Activated T-cell treated with anti-CD3 and anti-CD28 coated beads for 4 hours (primary cell): ENCODE data around the gene AP3M1.
"Not testable (repeated sequence)": the region's sequence is repeated elsewhere in the genome, so short reads cannot be mapped to it uniquely, and the experiment has no call there.

Experiments
- DNase-seq: peaks from one replicate; pipeline ENCODE4 v3.0.0-alpha.2; 2020

Gene AP3M1

GRCh38 chr10:74150204-74150989 lies at the start of gene AP3M1:
AP3M1 (minus strand) TSS chr10:74150828; CDS start chr10:74138379, 12,449 bp downstream.
- peak; percentile 66 for DNase-seq

DNA sequence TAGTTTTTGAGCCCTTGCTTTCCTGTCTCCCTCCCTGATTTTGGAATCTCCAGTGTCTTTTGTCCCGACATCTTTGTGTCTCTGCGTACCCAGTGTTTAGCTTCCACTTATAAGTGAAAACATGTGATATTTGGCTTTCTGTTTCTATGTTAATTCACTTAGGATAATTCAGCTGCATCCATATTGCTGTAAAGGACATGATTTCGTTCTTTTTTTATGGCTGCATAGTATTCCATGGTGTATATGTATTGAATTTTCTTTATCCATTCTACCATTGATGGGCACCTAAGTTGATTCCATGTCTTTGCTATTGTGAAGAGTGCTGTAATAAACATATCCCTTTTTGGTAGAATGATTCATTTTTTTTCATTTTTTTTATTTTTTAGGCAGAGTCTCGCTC lies 48.7 kb upstream of the AP3M1 start:
- no peak for DNase-seq

DNA sequence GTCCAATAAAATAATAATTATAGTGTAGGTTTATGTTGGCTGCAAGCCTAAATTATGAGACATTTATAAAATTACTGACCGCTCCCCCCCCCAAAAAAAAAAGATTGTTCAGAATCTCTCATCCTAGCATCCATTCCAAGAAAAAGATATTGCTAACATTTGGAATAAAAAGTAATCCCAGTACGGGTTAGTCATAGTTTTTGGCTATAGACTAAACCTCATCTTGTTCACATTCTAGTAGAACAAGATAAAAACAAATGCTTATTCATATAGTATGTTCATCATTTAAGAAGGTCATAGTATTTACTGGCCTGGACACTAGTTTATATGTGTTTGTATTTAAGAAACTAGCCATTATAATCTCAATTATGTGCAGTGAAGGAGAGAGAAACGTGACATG lies 44.4 kb upstream of the AP3M1 start:
- DNase-seq, result no peak

DNA sequence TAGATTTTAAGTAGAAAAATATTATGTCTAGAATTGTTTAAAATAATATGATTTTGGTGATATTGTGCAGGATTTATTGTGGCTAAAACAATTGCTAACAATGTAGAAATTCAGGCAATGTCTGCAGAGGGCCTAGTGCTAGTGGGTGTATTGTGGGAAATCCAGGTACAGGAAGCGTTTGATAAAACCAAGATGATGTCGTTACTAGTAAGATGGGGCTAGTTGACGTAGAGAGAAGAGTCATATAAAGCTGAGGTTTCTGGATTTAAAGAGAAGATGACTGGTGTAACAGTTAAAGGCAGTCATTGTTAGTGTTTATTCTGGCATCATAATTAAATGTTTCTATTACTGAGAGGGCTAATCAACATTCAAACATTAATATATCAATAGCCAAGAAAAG lies 43.9 kb upstream of the AP3M1 start:
- DNase-seq, result no peak

DNA sequence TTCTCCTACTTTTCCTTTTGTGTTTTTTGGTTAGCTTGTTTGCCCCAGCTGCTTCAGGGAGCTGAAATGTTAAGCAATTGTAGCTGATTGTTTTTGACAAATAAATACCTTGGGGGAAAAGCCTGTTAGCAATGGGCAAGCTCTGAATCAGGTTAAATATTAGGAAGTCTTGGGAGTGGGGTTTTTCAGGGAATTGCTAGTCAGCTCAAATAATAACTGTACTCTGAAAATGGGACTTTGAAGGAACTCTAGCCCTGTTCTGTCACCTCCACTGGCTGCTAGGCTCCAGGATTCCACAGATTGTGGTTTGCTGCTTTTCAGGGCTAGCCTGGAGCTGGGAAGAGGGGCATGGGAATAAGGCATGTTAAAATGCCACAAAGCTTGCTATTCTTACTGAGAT lies 39.9 kb upstream of the AP3M1 start:
- no peak for DNase-seq

- no peak for DNase-seq
Measured at GRCh38 chr10:74189999-74190421, 39.4 kb upstream of the AP3M1 start.

- not testable (repeated sequence) for DNase-seq
Measured at GRCh38 chr10:74188617-74189016, 38.0 kb upstream of the AP3M1 start.

DNA sequence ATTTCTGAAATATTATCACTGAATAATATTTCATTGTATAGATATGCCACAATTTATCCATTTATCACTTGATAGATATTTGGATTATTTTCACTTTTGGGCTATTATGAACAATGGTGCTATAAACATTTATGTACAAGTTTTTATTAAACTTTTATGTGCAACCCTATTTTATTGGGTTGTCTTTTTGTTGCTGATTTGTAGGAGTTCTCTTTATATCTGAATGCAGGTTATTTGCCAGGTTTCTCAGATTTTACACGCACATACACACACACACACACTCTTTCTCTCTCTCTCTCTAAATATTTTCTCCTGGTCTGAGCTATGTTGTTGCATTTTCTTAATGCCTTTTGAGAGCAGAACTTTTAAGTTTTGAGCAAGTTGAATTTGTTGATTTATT lies 36.6 kb upstream of the AP3M1 start:
- DNase-seq, result no peak

DNA sequence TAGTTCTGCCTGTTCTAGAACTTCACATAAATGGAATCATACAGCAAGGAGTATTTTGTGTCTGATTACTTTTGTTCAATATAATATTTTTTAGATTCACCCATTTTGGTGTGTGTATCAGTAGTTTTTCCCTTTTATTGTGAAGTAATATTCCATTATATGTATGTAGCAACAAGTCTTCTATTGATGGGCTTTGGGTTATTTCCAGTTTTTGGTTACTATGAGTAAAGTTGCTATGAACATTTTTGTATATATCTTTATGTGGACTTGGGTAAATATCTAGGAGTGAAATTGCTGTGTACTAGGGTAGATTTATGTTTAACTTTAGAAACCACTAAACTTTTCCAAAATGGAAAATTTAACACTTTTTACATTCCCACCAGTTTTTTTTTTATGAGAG lies 36.0 kb upstream of the AP3M1 start:
- no peak for DNase-seq

DNA sequence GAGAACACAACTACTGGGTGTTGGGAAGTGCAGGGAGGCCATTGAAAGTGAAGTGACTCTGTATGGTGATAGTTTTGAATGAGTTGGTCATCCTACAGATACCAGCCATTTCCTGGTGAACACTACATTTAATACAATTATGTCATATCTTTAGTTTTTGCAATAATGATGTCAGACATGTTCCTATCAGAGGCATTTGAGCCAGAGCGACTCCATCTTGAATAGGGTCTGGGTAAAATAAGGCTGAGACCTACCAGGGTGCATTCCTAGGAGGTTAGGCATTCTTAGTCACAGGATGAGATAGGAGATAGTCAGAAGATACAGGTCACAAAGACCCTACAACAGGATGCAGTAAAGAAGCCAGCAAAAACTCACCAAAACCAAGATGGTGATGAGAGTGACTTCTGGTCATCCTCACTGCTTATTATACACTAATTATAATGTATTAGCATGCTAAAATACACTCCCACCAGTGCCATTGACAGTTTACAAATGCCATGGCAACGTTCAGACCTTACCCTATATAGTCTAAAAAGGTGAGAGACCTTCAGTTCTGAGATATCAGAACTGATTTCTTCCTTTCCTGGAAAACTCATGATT lies 28.6 kb upstream of the AP3M1 start:
- no peak for DNase-seq

DNA sequence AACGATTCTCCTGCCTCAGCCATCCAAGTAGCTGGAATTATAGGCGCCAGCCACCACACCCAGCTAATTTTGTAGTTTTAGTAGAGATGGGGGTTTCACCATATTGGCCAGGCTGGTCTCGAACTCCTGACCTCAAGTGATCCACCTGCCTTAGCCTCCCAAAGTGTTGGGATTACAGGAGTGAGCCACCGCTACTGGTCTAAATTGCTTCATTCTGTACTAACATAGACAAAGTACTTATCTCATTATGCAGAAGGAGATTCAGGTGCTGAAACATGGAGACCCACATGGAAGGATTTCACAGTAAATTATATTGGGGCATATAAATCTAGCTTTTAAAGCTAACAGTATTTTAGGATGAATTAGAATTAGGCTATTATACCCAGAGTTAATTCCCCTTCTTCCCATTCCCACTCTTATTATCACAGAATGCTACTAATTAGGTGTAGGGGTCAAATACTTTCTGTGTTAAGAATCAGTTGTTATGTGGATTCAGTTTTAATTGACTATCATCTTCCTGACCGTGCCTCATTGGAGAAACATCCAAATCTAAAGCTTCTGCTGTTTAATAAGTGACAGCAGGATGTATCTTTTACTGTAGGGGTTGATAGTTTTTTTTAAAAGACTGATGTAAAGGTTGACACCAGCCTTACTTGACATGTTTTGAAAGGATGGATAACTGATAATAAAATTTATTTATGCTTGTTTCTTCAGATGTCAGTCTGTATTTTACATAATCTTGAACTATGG lies 27.6 kb upstream of the AP3M1 start:
- DNase-seq, result no peak

DNA sequence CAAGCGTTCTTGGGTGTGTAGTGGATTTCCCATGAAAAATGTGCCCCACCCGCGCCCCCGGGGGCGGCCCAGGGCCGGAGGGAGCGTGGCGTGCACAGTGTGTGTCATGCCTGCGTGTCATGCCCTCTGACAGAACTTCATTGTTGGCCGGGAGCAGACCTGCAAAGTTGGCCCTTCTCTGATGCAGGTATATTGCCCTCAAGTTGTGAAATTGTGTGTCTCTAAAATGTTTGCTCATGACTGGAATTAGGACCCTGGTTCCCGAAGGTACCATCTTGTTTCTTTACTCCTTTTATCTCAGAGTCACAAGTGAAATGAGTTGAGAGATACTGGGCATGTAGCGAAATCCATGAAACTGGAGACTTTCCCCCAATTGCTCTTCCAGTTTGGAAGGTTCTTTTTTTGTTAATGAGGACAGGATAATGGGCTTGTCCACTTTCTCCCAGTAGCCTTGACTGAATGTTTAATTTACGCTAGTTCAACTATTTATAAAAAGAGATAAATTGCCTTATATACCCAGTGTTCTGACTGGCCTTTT lies 26.6 kb upstream of the AP3M1 start:
- DNase-seq, result peak; percentile 59

DNA sequence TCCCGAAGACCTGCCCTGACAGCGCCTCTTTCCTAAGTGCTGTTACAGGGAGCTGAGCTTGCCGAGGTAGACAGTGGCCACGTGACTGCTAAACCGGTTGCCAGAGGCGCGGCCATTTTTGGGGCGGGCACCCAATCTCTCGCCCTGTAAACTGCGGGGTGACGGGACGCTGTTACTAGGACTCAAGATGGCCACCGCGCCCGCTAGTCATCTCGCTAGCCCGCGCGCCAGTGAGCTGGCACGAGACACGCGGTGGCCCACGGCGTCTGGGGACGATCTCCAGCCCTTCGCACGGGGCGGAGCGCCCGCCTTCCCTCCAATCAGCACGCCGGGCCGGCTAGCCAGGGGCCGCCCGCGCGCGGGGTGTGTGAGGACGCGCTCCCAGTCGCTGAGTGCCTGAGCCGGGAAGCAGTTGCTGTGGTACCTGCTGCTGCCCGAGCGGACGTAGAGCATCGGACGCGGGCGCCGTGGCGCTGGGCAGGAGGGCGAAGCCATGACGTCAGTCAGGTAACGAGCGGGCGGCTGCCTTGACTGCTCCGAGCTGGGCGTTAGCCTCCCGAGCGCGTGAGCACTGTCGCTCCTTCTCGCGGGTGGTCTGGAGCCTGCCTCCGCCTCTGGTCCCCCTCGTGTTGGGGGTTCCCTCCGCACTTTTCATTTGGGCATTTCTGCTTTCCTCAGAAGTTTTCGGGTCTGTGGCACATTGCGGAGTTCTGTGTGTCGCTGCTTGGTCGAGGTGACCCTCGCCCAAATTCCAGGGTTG lies 25.9 kb upstream of the AP3M1 start:
- peak; percentile 90 for DNase-seq

DNA sequence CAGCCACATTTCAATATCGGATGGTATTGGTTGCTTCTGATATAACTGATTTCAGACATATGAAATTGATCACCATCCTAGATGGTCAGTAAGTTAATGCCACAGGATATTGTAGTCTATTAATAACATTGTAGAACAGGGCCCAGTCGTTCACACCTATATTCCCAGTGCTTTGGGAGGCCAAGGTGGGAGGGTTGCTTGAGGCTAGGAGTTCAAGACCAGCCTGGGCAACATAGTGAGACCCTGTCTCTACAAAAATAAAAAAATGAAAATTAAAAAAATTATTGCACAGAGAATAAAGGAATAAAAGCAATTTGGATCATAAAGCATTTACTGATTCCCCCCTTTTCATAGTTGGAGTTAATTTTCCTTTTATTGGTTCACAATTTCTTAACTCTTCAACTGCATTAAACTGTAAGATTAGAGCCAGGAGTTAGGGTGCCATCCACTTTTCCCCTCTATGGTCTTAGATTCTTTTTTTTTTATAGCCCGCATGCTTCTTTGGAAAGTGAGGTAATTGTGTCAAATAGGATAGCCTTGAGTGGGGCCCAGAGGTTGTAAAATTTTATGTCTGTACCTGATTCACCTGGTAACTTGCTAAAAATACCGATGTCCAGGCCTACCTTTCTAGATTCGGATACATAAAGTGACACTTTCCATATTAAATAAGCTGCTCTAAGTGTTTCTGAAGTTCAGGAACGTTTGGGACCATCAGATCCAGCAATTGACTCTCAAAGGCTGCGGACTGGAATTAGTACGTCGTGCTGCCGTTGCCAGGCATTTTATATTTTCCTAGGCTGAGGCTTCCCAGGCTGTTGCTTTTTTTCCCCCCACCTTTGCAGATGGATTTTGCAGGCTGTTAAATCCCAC lies 25.1 kb upstream of the AP3M1 start:
- no peak for DNase-seq

GRCh38 chr10:74174521-74174920 lies 23.9 kb upstream of the AP3M1 start:
- no peak for DNase-seq

GRCh38 chr10:74171625-74172024 lies 21.0 kb upstream of the AP3M1 start:
- no peak for DNase-seq

DNA sequence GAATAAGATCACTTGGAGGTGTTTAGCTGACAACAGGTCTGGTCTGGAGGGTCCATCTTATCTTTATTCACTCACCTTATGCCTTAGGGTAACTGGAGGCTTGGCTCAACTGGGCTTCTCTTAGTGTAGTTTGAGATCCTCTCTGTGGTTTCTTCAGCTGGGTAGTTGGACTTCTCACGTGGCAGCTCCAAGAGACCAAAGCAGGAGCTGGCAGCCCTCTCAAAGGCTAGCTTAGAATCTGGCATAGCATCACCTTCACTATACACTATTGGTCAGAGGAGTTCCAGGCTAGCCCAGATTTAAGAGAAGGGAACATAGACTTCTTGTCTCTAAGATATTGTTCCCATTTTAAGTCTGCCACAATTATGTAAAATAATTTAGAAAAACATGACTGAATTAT lies 16.8 kb upstream of the AP3M1 start:
- no peak for DNase-seq

- DNase-seq, result no peak
Measured at GRCh38 chr10:74165530-74165901, 14.9 kb upstream of the AP3M1 start.

GRCh38 chr10:74164716-74165529 lies 14.3 kb upstream of the AP3M1 start:
- no peak for DNase-seq

DNA sequence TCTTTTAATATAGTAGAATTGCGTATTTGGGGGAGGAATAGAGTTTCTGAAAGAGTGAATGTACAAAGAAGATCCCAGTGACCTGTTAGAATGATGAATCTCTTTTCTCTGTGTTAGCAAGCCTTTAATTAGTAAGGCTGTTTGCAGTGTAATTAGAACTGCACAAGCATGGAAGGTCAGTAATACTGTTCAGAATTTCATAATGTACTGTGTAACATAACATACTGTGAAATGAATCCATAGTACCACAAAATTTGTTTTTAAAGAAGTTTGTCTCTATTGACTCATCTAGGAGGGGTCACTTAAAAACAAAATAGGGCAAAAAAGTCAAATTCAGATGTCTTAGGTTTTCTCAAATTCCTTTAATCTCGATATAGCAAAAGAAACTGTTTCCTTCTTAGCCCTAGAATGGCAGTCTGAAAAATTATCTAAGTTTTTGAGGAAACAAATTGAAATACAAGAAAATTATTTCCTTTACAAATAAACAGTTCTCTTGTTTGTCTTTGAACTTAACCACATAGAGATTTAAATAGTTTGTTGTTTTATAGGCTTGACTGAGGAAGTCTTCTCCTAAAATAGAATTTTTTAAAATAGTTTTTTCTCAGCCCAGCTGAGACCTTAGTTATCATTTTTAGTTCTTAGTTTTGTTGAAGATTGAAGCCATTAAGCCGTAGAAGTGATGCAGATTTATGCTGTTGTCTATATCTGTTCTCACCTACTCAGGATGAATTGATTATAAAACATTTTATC lies 12.9 kb upstream of the AP3M1 start:
- DNase-seq, result no peak
